Testis (tissue), 2 donors: Measurements from ENCODE around the gene POLR1F.

ENCODE experiments used
- POLR2A ChIP-seq: fragments of 450-650 bp; IDR thresholded peaks from one replicate; pipeline ENCODE4 v1.6.1; 2017; ENCODE audit warnings: antibody characterized with exemption, mild to moderate bottlenecking, moderate library complexity
- TF ChIP-seq, protein P1 (sequence below), 3 experiments: fragments of 450-650 bp in 2 of 3; fragments of 200-600 bp in 1 of 3; sonication (generic) in 1 of 3; IDR thresholded peaks; one replicate each; pipeline ENCODE4 v1.5.1; 2016 to 2019; ENCODE audit warnings: antibody characterized with exemption in 3 of 3, mild to moderate bottlenecking in 2 of 3, moderate library complexity in 1 of 3

DNA sequence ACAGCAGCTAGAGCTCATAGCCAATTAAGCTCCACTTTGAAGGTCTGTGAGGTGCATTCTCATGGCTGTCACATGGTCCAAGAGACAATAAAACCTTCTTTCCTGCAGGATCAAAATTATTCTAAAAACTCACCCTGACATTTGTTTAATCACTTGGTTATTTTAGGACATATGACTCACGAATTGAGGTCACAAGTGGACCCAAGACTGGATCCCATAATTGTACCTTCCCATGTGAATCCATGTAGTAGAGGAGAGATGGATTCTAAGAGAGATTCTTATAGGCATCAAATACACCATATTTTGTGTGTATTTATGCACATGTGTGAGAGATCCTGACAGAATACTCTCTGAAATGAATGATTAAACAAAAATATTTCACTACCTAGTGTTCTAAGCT is 18.1 kb downstream of the POLR1F start:
- no peak for TF ChIP-seq POLR2A
- TF ChIP-seq, protein P1, sequence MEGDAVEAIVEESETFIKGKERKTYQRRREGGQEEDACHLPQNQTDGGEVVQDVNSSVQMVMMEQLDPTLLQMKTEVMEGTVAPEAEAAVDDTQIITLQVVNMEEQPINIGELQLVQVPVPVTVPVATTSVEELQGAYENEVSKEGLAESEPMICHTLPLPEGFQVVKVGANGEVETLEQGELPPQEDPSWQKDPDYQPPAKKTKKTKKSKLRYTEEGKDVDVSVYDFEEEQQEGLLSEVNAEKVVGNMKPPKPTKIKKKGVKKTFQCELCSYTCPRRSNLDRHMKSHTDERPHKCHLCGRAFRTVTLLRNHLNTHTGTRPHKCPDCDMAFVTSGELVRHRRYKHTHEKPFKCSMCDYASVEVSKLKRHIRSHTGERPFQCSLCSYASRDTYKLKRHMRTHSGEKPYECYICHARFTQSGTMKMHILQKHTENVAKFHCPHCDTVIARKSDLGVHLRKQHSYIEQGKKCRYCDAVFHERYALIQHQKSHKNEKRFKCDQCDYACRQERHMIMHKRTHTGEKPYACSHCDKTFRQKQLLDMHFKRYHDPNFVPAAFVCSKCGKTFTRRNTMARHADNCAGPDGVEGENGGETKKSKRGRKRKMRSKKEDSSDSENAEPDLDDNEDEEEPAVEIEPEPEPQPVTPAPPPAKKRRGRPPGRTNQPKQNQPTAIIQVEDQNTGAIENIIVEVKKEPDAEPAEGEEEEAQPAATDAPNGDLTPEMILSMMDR (IDR thresholded peaks at IDR 0.05): no peak
